Measurements from ENCODE around the gene OBSL1.

The OBSL1 gene

GRCh38 chr2:219530048-219530963, 41.0 kb downstream of the OBSL1 start:
- DNase-seq (ENCODE audit: low read depth in 2 of 2) = peak; percentile 72 to 81

- no peak for DNase-seq (ENCODE audit: low read depth in 2 of 2)
These were observed 43.9 kb downstream of the OBSL1 start for GRCh38 chr2:219527472-219527871.

GRCh38 chr2:219527076-219527394, 44.3 kb downstream of the OBSL1 start:
- DNase-seq (ENCODE audit: low read depth in 2 of 2) = no peak

- DNase-seq (ENCODE audit: low read depth in 2 of 2) = no peak
These were observed 44.8 kb downstream of the OBSL1 start for GRCh38 chr2:219526320-219527075.

- no peak for DNase-seq (ENCODE audit: low read depth in 2 of 2)
These were observed 45.7 kb downstream of the OBSL1 start for GRCh38 chr2:219525533-219526232.

- no peak for DNase-seq (ENCODE audit: low read depth in 2 of 2)
These were observed 46.5 kb downstream of the OBSL1 start for GRCh38 chr2:219524817-219525216.

GRCh38 chr2:219523031-219523671, 48.2 kb downstream of the OBSL1 start:
- no peak for DNase-seq (ENCODE audit: low read depth in 2 of 2)

GRCh38 chr2:219522111-219523030, 49.0 kb downstream of the OBSL1 start:
- no peak for DNase-seq (ENCODE audit: low read depth in 2 of 2)

- no peak for DNase-seq (ENCODE audit: low read depth in 2 of 2)
These were observed 50.1 kb downstream of the OBSL1 start for GRCh38 chr2:219521066-219521880.

- no peak for DNase-seq (ENCODE audit: low read depth in 2 of 2)
These were observed 51.3 kb downstream of the OBSL1 start for GRCh38 chr2:219520079-219520478.

- DNase-seq (ENCODE audit: low read depth in 2 of 2) = no peak
These were observed 51.8 kb downstream of the OBSL1 start for GRCh38 chr2:219519526-219519916.

GRCh38 chr2:219517954-219518778, 53.2 kb downstream of the OBSL1 start:
- DNase-seq (ENCODE audit: low read depth in 2 of 2) = no peak

GRCh38 chr2:219516888-219517287, 54.5 kb downstream of the OBSL1 start:
- no peak for DNase-seq (ENCODE audit: low read depth in 2 of 2)

- no peak for DNase-seq (ENCODE audit: low read depth in 2 of 2)
These were observed 55.3 kb downstream of the OBSL1 start for GRCh38 chr2:219515874-219516629.

- DNase-seq (ENCODE audit: low read depth in 2 of 2) = no peak
These were observed 56.5 kb downstream of the OBSL1 start for GRCh38 chr2:219514836-219515235.

GRCh38 chr2:219514196-219514761, 57.1 kb downstream of the OBSL1 start, which contains the start of gene ASIC4:
TSS of gene ASIC4 (plus strand) at chr2:219514482. CDS start at chr2:219514725, 243 bp downstream.
- DNase-seq (ENCODE audit: low read depth in 2 of 2) = no peak

GRCh38 chr2:219513787-219514186, 57.6 kb downstream of the OBSL1 start:
- DNase-seq (ENCODE audit: low read depth in 2 of 2) = no peak
